SK-N-SH treated with all-trans-retinoic acid at 6 μM for 48 hours (cell line): ENCODE measurements around the gene CCDC180.

Source experiments
- ATAC-seq: fragments of 200-7000 bp; cut with Tn5 transposase; 3 replicates; pipeline ENCODE4 v1.9.1; 2020; ENCODE audit warnings: mild to moderate bottlenecking, moderate library complexity
- ARNTL ChIP-seq: fragments of 450-650 bp; formaldehyde crosslinking; IDR thresholded peaks from 2 replicates; pipeline ENCODE4 v1.5.0; 2020; ENCODE audit warnings: low read depth, mild to moderate bottlenecking, moderate library complexity, borderline replicate concordance
- BACH2 ChIP-seq: fragments of 250-450 bp; sonication (Bioruptor Pico); IDR thresholded peaks from 2 replicates; pipeline ENCODE4 v1.9.0; 2021; ENCODE audit warnings: mild to moderate bottlenecking, borderline replicate concordance
- CREB5 ChIP-seq: fragments of 250-450 bp; sonication (Bioruptor Pico); IDR thresholded peaks from 2 replicates; pipeline ENCODE4 v1.5.1; 2020; ENCODE audit warnings: low read depth, mild to moderate bottlenecking, moderate library complexity
- CSDC2 ChIP-seq: fragments of 250-450 bp; sonication (Bioruptor Pico); IDR thresholded peaks from 2 replicates; pipeline ENCODE4 v1.5.0; 2020; ENCODE audit warnings: mild to moderate bottlenecking, moderate library complexity
- CSRNP3 ChIP-seq: fragments of 250-450 bp; sonication (Bioruptor Pico); IDR thresholded peaks from 2 replicates; pipeline ENCODE4 v1.5.1; 2021; ENCODE audit warnings: mild to moderate bottlenecking, moderate library complexity
- ESRRG ChIP-seq: fragments of 250-450 bp; sonication (Bioruptor Pico); IDR thresholded peaks from 2 replicates; pipeline ENCODE4 v1.6.1; 2021; ENCODE audit warnings: mild to moderate bottlenecking
- GLIS3 ChIP-seq: fragments of 250-450 bp; sonication (Bioruptor Pico); IDR thresholded peaks from 2 replicates; pipeline ENCODE4 v1.5.0; 2020; ENCODE audit warnings: mild to moderate bottlenecking, moderate library complexity
- ISL1 ChIP-seq: fragments of 250-450 bp; sonication (Bioruptor Pico); IDR thresholded peaks from 2 replicates; pipeline ENCODE4 v2.1.2; 2022; ENCODE audit warnings: mild to moderate bottlenecking, moderate library complexity
- OSR1 ChIP-seq: fragments of 250-450 bp; sonication (Bioruptor Pico); IDR thresholded peaks from 2 replicates; pipeline ENCODE4 v1.8.0; 2022; ENCODE audit warnings: moderate library complexity, mild to moderate bottlenecking, inconsistent platforms
- PATZ1 ChIP-seq: fragments of 250-450 bp; sonication (Bioruptor Pico); IDR thresholded peaks from 2 replicates; pipeline ENCODE4 v1.8.0; 2020; ENCODE audit warnings: mild to moderate bottlenecking, moderate library complexity, borderline replicate concordance
- POU6F1 ChIP-seq: fragments of 250-450 bp; sonication (Bioruptor Pico); IDR thresholded peaks from 2 replicates; pipeline ENCODE4 v1.8.0; 2021; ENCODE audit warnings: low read depth, mild to moderate bottlenecking, moderate library complexity, borderline replicate concordance
- PPARA ChIP-seq: fragments of 250-450 bp; sonication (Bioruptor Pico); IDR thresholded peaks from 2 replicates; pipeline ENCODE4 v1.5.0; 2020; ENCODE audit warnings: mild to moderate bottlenecking, borderline replicate concordance
- RARB ChIP-seq: fragments of 250-450 bp; sonication (Bioruptor Pico); IDR thresholded peaks from 2 replicates; pipeline ENCODE4 v1.8.0; 2021; ENCODE audit warnings: mild to moderate bottlenecking, moderate library complexity
- SNAI2 ChIP-seq: fragments of 250-450 bp; sonication (Bioruptor Pico); IDR thresholded peaks from 2 replicates; pipeline ENCODE4 v1.5.0; 2020; ENCODE audit warnings: mild to moderate bottlenecking, moderate library complexity
- TCF4 ChIP-seq: fragments of 250-450 bp; sonication (Bioruptor Pico); IDR thresholded peaks from 2 replicates; pipeline ENCODE4 v1.8.0; 2021; ENCODE audit warnings: mild to moderate bottlenecking, moderate library complexity, borderline replicate concordance
- TOX ChIP-seq: fragments of 250-450 bp; sonication (Bioruptor Pico); IDR thresholded peaks from 2 replicates; pipeline ENCODE4 v1.8.0; 2021; ENCODE audit warnings: mild to moderate bottlenecking, moderate library complexity, borderline replicate concordance
- TSHZ2 ChIP-seq: fragments of 250-450 bp; sonication (Bioruptor Pico); IDR thresholded peaks from 2 replicates; pipeline ENCODE4 v1.5.0; 2020; ENCODE audit warnings: mild to moderate bottlenecking, moderate library complexity
- ZC3H10 ChIP-seq: fragments of 250-450 bp; sonication (Bioruptor Pico); IDR thresholded peaks from 2 replicates; pipeline ENCODE4 v1.5.1; 2021; ENCODE audit warnings: mild to moderate bottlenecking, moderate library complexity
- ZFP3 ChIP-seq: fragments of 250-450 bp; sonication (Bioruptor Pico); IDR thresholded peaks from 2 replicates; pipeline ENCODE4 v1.5.0; 2020; ENCODE audit warnings: mild to moderate bottlenecking, moderate library complexity
- ZFP30 ChIP-seq: fragments of 450-650 bp; formaldehyde crosslinking; IDR thresholded peaks from 2 replicates; pipeline ENCODE4 v1.5.0; 2022; ENCODE audit warnings: mild to moderate bottlenecking, moderate library complexity
- ZNF565 ChIP-seq: fragments of 450-650 bp; formaldehyde crosslinking; conservative IDR thresholded peaks from 2 replicates; pipeline ENCODE4 v1.5.0; 2020; ENCODE audit warnings: low read depth, mild to moderate bottlenecking, moderate library complexity
- ZNF70 ChIP-seq: fragments of 450-650 bp; formaldehyde crosslinking; IDR thresholded peaks from 2 replicates; pipeline ENCODE4 v1.5.0; 2020; ENCODE audit warnings: mild to moderate bottlenecking, moderate library complexity
- ZNF8 ChIP-seq: fragments of 450-650 bp; formaldehyde crosslinking; IDR thresholded peaks from 2 replicates; pipeline ENCODE4 v1.5.0; 2020; ENCODE audit warnings: mild to moderate bottlenecking, moderate library complexity

The CCDC180 gene

GRCh38 chr9:97310896-97311295 lies 3.4 kb downstream of the CCDC180 start:
- ATAC-seq = no peak
- TF ChIP-seq TOX (CRISPR knock-in tag) (no peak), ESRRG (CRISPR knock-in tag) (no peak), GLIS3 (CRISPR knock-in tag) (no peak), TCF4 (CRISPR knock-in tag) (no peak), PATZ1 (CRISPR knock-in tag) (no peak), CSDC2 (no peak), ZNF565 (no peak), OSR1 (no peak), ZNF70 (no peak), ZFP30 (CRISPR knock-in tag) (no peak), SNAI2 (CRISPR knock-in tag) (no peak), ZFP3 (no peak), CSRNP3 (CRISPR knock-in tag) (no peak), ZC3H10 (CRISPR knock-in tag) (no peak), ARNTL (CRISPR knock-in tag) (no peak), PPARA (CRISPR knock-in tag) (no peak)

- no peak for ATAC-seq
- TF ChIP-seq OSR1 = no peak
- TF ChIP-seq ZFP3 = no peak
- no peak for TF ChIP-seq BACH2 (CRISPR knock-in tag)
- no peak for TF ChIP-seq TOX (CRISPR knock-in tag)
- no peak for TF ChIP-seq ZNF70
Observed at GRCh38 chr9:97311798-97312500, 4.5 kb downstream of the CCDC180 start.

GRCh38 chr9:97312556-97312955 lies 5.1 kb downstream of the CCDC180 start:
- TF ChIP-seq POU6F1 (CRISPR knock-in tag) (no peak), CREB5 (CRISPR knock-in tag) (no peak), CSDC2 (no peak), ZFP30 (CRISPR knock-in tag) (no peak), ZNF565 (no peak), GLIS3 (CRISPR knock-in tag) (no peak), SNAI2 (CRISPR knock-in tag) (no peak), ESRRG (CRISPR knock-in tag) (no peak), CSRNP3 (CRISPR knock-in tag) (no peak), ZNF8 (no peak), TOX (CRISPR knock-in tag) (no peak), RARB (no peak)
- ATAC-seq = no peak

GRCh38 chr9:97313243-97313642 lies 5.8 kb downstream of the CCDC180 start:
- no peak for ATAC-seq
- TF ChIP-seq TSHZ2 (no peak), ISL1 (CRISPR knock-in tag) (no peak), SNAI2 (CRISPR knock-in tag) (no peak), CSDC2 (no peak), TOX (CRISPR knock-in tag) (no peak), ZNF8 (no peak), PATZ1 (CRISPR knock-in tag) (no peak)
